Large intestine (tissue), 3 donors: ENCODE data around the gene MYLIP. TPM values are rescaled to one million over a fixed set of nuclear protein-coding genes. Genes with fewer than 3 reads are reported as not detected.

ENCODE experiments used
- DNase-seq, 2 donors: peaks; one replicate each; pipeline versions ENCODE4 v3.0.0 to v3.0.0-alpha.2; 2013
- H3K27ac ChIP-seq: one replicate; pipeline ENCODE4 v1.5.1; 2013; ENCODE audit warnings: low read length
- H3K27me3 ChIP-seq: 2 replicates; pipeline ENCODE4 v1.6.1; 2013; ENCODE audit warnings: low read length; ENCODE audit not compliant: control insufficient read depth, insufficient read depth
- H3K36me3 ChIP-seq: 2 replicates; pipeline ENCODE4 v1.6.1; 2013; ENCODE audit warnings: low read length; ENCODE audit not compliant: control insufficient read depth, insufficient read depth
- H3K4me1 ChIP-seq: one replicate; pipeline ENCODE4 v1.6.1; 2013; ENCODE audit warnings: low read length; ENCODE audit not compliant: control insufficient read depth, insufficient read depth
- H3K4me3 ChIP-seq: one replicate; pipeline ENCODE4 v1.5.1; 2013; ENCODE audit warnings: low read length
- H3K9me3 ChIP-seq: one replicate; pipeline ENCODE4 v1.6.1; 2013; ENCODE audit warnings: mild to moderate bottlenecking, low read depth, low read length, moderate library complexity; ENCODE audit not compliant: control insufficient read depth
- WGBS: methylation state at CpG from one replicate; pipeline ENCODE4 v1.1.5; 2013; ENCODE audit warnings: low lambda C conversion rate; ENCODE audit not compliant: insufficient coverage; 5-methylcytosine and 5-hydroxymethylcytosine counted together
- polyA plus RNA-seq: library from polyadenylated mRNA; unstranded; fragments of 120-200 nt; gene quantifications from one replicate; pipeline ENCODE4 v1.2.1, GENCODE V29; 2013

Gene MYLIP
- polyA plus RNA-seq, 1 donor, result 41.1 TPM

- no peak for DNase-seq
- no CpG with 5 or more reads among the region's 5 CpGs for WGBS
- H3K9me3 ChIP-seq, result no peaks in the 10 kb centered on the region
- H3K27ac ChIP-seq, result no peak overlapping the region
- H3K4me3 ChIP-seq, result no peak overlapping the region
- H3K4me1 ChIP-seq, result peaks cover 8% of the 10 kb centered on the region
- no peaks in the 10 kb centered on the region for H3K36me3 ChIP-seq
- H3K27me3 ChIP-seq, result no peaks in the 10 kb centered on the region
Observed at GRCh38 chr6:16126861-16127260, 2.0 kb upstream of the MYLIP start.

GRCh38 chr6:16127471-16127870 is 1.4 kb upstream of the MYLIP start:
- Histone ChIP-seq H3K4me3 (no peak overlapping the region), H3K9me3 (no peaks in the 10 kb centered on the region), H3K36me3 (no peaks in the 10 kb centered on the region), H3K27me3 (no peaks in the 10 kb centered on the region), H3K4me1 (peaks cover 11% of the 10 kb centered on the region), H3K27ac (no peak overlapping the region)
- no peak for DNase-seq
- WGBS, result no CpG with 5 or more reads among the region's 12 CpGs

- Histone ChIP-seq H3K4me1 (peaks cover 26% of the 10 kb centered on the region), H3K9me3 (no peaks in the 10 kb centered on the region), H3K27ac (peak overlapping the region; percentile 91), H3K4me3 (peak overlapping the region; percentile 100), H3K27me3 (no peaks in the 10 kb centered on the region), H3K36me3 (peaks cover 8% of the 10 kb centered on the region)
- DNase-seq, result peak in 1 of 2 donors; percentile 50
- no CpG with 5 or more reads among the region's 36 CpGs for WGBS
Observed at GRCh38 chr6:16129623-16130401, 926 bp downstream of the MYLIP start.

GRCh38 chr6:16130437-16130891 is 1.6 kb downstream of the MYLIP start:
- WGBS, result no CpG with 5 or more reads among the region's 8 CpGs
- Histone ChIP-seq H3K4me1 (peaks cover 32% of the 10 kb centered on the region), H3K36me3 (peaks cover 8% of the 10 kb centered on the region)

GRCh38 chr6:16130932-16131387 is 2.1 kb downstream of the MYLIP start:
- no CpG with 5 or more reads among the region's 3 CpGs for WGBS

More at GRCh38 chr6:16130437-16130891, 1.6 kb downstream of the MYLIP start:
- Histone ChIP-seq H3K4me3 (peak overlapping the region; percentile 100), H3K27ac (peak overlapping the region; percentile 91), H3K27me3 (no peaks in the 10 kb centered on the region), H3K9me3 (no peaks in the 10 kb centered on the region)
- DNase-seq, result peak; percentile 50 to 80

GRCh38 chr6:16132909-16133308 is 4.0 kb downstream of the MYLIP start:
- Histone ChIP-seq H3K9me3 (no peaks in the 10 kb centered on the region), H3K4me3 (no peak overlapping the region), H3K4me1 (peaks cover 32% of the 10 kb centered on the region), H3K27ac (no peak overlapping the region), H3K36me3 (peaks cover 8% of the 10 kb centered on the region), H3K27me3 (no peaks in the 10 kb centered on the region)
- peak in 1 of 2 donors; percentile 29 for DNase-seq

More at GRCh38 chr6:16130932-16131387, 2.1 kb downstream of the MYLIP start:
- Histone ChIP-seq H3K27me3 (no peaks in the 10 kb centered on the region), H3K27ac (peak overlapping the region; percentile 91), H3K36me3 (peaks cover 8% of the 10 kb centered on the region), H3K4me3 (peak overlapping the region; percentile 100), H3K4me1 (peaks cover 32% of the 10 kb centered on the region), H3K9me3 (no peaks in the 10 kb centered on the region)
- DNase-seq, result peak; percentile 87 to 91

- no peaks in the 10 kb centered on the region for H3K27me3 ChIP-seq
- no peak for DNase-seq
- peaks cover 32% of the 10 kb centered on the region for H3K4me1 ChIP-seq
- H3K36me3 ChIP-seq, result peaks cover 8% of the 10 kb centered on the region
- no peak overlapping the region for H3K4me3 ChIP-seq
- no CpG with 5 or more reads among the region's 1 CpG for WGBS
- no peaks in the 10 kb centered on the region for H3K9me3 ChIP-seq
- H3K27ac ChIP-seq, result no peak overlapping the region
Observed at GRCh38 chr6:16134430-16134829, 5.5 kb downstream of the MYLIP start.

GRCh38 chr6:16135066-16135465 is 6.2 kb downstream of the MYLIP start:
- Histone ChIP-seq H3K27me3 (no peaks in the 10 kb centered on the region), H3K4me3 (no peak overlapping the region), H3K9me3 (no peaks in the 10 kb centered on the region), H3K27ac (no peak overlapping the region), H3K36me3 (peaks cover 11% of the 10 kb centered on the region), H3K4me1 (peaks cover 32% of the 10 kb centered on the region)
- no peak for DNase-seq

GRCh38 chr6:16136091-16136490 is 7.2 kb downstream of the MYLIP start:
- WGBS, result no CpG with 5 or more reads among the region's 3 CpGs
- Histone ChIP-seq H3K4me1 (peaks cover 32% of the 10 kb centered on the region), H3K27ac (no peak overlapping the region), H3K27me3 (no peaks in the 10 kb centered on the region), H3K36me3 (peaks cover 17% of the 10 kb centered on the region), H3K9me3 (no peaks in the 10 kb centered on the region), H3K4me3 (no peak overlapping the region)
- no peak for DNase-seq

GRCh38 chr6:16136621-16137450 is 8.0 kb downstream of the MYLIP start:
- H3K9me3 ChIP-seq, result no peaks in the 10 kb centered on the region
- WGBS, result 73% methylated on average over 2 of the region's 5 CpGs
- no peaks in the 10 kb centered on the region for H3K27me3 ChIP-seq
- no peak overlapping the region for H3K27ac ChIP-seq
- H3K36me3 ChIP-seq, result peaks cover 22% of the 10 kb centered on the region
- no peak overlapping the region for H3K4me3 ChIP-seq
- H3K4me1 ChIP-seq, result peaks cover 25% of the 10 kb centered on the region
- DNase-seq, result no peak
